ENCODE data around the gene APCDD1.
"Not testable (repeated sequence)": the region's sequence is repeated elsewhere in the genome, so short reads cannot be mapped to it uniquely, and the experiment has no call there.

APCDD1 gene

DNA sequence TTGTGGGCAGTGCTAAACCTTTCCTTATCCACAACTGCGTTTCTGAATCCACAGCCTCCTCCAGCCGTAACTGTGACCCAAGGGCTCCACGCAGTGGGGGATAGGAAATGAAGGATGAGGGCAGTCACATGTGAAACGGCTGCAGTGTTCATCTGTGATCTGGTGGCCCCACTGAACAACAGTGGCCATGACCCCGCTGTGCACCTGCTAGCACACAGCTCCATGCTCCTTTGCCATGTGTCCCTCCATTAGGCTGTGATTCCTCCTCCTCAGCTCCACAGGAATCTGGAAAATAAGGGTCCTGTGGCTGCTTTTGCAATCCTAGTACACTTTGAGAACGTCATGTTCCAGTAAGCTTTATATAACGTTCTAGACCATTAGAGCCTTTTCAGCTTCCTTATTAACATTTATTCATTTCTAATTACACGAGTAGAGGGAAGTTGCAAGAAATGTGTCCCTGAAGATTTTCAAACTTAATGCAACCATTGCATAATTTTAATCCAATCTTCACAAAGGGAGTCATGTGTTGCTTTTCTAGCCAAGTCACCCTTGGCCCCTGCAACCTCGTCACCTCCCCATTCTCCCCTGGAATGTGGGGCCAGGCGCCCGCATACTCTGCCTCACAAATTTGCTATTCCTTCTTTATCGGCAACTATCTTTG is 64.3 kb downstream of the APCDD1 start:
- no peak overlapping the region for H3K4me3 ChIP-seq (ENCODE audit: low read length)
- DNase-seq (ENCODE audit: low read depth, low spot score) = no peak

DNA sequence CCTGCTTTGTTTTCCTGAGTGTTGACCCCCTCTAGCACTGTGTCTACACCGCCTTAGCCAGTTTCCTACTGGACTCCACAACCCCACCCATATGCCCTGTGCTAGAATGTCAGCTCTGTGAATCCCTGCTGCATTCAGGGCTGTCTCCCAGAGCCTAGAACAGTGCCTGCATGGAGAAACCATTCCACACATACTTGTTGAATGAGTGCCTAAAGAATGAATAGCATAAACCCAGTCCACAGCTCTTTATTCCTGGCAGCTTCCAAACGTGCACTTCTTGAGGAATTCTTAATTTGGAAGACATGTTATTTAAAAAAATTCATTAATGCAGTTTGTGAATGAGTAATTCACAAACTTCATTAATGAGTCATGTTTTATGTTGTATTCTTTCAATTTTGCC is 64.9 kb downstream of the APCDD1 start:
- no peak overlapping the region for H3K4me3 ChIP-seq (ENCODE audit: low read length)
- DNase-seq (ENCODE audit: low read depth, low spot score) = no peak

DNA sequence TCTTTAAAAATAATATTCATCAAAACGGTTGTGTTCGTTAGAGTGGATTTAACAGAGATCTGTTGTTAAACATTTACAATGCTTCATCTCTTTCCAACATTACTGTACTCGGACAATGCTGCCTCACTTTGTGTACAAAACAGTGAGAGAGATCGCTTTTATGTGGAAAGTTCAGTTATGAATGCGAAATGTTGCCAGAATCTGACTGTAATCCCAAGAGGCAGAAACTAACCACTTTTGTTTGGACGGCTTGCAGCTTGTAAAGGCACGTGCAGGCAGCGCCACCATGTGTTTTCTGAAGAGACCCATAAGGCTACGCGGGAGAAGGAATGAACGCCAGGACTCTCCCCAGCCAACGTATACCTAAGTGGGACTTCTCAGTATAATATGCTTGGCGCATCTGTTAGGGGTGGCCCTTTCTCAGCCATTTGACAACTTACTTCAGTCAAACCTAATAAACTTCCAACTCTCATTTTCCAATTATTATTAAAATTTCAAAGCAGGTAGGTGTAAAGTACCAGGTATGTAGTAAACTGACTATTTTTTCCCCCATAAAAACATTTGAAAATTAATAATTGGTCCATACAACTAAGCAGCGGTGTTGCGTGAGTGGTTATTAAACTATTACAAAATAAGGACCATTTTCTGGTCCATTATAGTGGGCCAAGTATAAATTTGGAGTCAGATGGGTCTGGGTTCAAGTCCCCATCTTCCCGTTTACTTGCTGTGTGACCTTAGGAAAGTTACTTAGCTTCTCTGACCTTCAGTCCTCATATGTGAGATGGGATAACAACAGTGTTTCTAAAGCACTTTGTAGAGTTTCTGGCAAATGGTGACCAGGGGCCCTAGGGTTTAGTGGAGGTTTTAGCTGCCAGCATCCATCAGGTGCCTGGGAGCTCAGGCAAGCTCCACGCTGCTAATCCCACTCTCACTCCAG is 65.8 kb downstream of the APCDD1 start:
- DNase-seq (ENCODE audit: low read depth, low spot score) = peak; percentile 84
- H3K4me3 ChIP-seq (ENCODE audit: low read length) = peak overlapping the region; percentile 13

DNA sequence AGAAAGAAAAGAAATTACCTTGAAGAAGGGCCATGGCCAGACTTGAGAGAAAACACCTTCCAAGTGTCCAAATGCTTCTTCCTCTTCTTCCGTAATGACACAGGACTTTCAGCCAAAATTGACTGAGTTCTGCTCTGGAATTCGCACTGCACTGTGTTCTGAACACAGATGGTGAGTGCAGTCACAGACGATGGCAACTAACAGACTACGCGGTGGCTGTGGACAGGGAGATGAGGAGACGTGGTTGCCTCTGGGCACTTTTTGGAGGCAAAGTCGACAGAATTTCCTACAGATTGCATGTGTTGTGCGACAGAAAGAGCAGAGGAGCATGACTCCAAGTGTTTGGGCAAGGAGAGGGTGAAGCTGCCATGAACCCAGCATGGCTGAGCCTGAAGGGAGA is 67.1 kb downstream of the APCDD1 start:
- DNase-seq (ENCODE audit: low read depth, low spot score) = no peak
- no peak overlapping the region for H3K4me3 ChIP-seq (ENCODE audit: low read length)

DNA sequence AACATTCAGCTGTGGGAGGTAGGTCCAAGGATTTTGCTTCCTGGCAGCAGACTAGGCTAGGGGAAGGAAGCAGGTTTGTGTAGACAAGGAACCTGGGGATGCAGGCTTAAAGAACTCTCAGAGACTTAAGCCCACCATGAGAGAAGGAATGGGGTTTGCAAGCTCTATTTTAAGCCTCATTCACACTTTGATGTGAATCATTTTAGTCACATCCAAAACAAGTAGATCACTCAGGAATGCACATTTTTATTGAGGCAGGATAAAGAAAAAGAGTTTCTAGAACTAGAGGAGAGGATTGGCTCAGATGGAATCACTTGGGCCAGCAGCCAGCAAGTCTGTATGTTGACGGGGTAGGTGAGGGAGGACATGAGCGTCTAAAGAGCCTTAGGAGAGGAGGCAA is 68.1 kb downstream of the APCDD1 start:
- H3K4me3 ChIP-seq (ENCODE audit: low read length) = no peak overlapping the region
- no peak for DNase-seq (ENCODE audit: low read depth, low spot score)

DNA sequence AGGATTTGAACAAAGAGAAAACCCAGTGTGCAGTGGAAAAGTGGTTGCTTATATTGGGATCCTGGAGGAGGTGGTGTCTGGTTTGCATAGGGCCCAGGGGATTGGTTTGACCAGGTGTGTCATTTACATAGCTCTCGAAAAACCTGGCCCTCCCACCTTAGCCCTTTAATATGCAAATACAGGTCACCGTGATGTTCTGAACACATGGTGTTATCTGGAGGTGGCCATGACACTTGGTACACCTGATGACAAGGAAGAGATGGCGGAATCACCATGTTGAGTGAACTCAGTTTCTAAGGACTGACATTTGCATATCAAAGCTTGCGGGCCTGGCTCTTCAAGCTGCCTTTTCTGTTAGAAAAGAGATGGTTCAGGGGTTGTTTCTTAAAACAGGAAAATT is 69.1 kb downstream of the APCDD1 start:
- DNase-seq (ENCODE audit: low read depth, low spot score) = no peak
- H3K4me3 ChIP-seq (ENCODE audit: low read length) = no peak overlapping the region

DNA sequence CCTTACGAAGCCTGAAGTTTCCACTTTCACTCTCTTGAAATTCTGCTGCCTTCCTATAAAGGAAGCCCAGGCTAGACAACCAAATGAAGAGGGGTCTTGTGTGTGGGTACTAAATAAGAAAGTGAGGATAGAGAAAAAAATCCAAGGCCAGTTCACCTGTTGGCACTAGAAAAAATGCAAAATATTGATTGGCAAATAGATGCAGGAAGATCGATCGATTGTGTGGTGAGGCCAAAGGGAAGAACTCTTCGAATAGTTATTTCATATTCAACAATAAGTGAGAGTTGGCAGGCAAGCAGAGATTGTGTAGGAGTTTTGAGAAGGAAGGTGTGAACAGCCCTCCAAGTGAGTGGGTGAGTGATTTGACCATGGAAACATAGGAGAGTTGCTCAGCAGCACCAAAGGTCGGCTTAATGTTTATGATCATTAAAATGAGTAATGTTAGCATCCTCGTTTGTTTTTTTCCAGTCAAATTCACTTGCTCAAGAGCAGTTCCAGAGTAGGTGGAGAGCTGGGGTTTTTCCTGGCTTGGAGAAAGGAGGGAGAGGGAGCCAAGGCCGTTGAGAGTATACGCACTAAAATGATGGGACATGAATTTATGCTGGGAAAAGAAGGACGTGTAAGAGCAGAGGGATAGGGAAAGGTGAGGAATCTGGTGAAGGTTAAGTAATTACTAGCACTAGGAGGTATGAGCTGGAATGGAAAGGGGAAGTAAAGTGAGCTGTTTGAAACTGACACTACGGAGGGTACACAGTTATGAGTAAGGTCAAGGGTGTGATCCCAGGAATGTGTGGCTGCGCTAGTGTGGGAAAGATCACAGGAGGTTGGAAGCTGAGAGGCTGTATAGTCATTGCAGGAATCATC is 70.3 kb downstream of the APCDD1 start:
- no peak overlapping the region for H3K4me3 ChIP-seq (ENCODE audit: low read length)
- no peak for DNase-seq (ENCODE audit: low read depth, low spot score)

DNA sequence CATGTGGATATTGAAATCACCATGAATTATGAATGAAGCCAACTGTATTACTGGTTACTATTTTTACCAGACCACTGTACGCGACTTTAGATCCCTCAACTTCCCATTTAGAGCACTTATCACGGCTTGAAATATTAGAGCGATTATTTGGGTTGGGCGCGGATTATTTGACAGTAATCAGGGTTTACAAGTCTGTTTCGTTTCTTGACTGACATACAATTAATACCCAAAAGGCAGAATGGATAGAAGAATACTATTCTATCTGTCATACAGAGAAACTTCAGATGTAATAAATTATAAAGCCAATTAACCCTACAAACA is 70.9 kb downstream of the APCDD1 start:
- peak overlapping the region; percentile 90 for H3K4me3 ChIP-seq (ENCODE audit: low read length)
- DNase-seq (ENCODE audit: low read depth, low spot score) = no peak

DNA sequence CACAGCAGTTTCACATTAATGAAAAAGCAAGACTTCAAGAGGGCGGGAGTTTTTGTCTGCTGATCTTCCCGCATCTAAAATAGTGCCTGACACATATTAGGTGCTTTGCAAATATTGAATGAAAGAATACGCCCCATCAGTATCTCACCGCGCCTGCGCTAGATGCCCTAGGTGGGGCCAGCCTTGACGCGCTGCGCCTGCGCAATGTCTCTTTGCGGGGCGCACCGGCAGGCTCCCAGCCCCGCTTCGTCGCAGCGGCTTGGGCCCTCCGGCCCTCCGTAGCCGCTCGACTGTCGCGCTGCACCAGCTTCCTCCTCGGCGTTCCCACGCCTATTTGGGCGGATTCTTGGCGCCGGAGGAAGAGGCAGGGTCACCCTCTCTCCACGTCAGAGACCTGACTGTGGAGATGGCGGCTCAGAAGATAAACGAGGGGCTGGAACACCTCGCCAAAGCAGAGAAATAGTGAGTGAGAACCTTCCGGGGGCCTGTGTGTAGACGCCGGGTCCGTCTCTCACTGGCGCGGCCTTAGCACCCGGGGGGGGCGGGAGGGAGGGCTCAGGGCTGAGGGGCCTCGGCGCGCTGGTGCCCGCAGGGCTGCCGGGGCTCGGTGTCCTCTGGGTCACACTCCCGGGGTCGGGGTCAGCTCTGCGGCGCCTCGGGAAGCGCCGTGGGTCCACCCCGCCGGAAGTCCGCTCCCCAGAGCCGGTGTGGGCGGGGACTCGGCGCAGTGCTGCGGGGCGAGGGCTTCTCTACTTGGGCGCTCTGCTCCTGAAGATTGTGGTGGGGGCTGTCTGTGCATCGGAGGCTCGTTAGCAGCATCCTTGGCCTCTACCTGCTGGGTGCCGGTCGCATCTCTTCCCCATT is 71.5 kb downstream of the APCDD1 start, which contains the start of gene NAPG:
Gene NAPG (plus strand): TSS at position 331 of the 864 bp plus-strand sequence. CDS start 76 bp downstream, at position 407.
- H3K4me3 ChIP-seq (ENCODE audit: low read length) = peak within 1 kb of the TSS; percentile 90
- DNase-seq (ENCODE audit: low read depth, low spot score) = peak; percentile 92

DNA sequence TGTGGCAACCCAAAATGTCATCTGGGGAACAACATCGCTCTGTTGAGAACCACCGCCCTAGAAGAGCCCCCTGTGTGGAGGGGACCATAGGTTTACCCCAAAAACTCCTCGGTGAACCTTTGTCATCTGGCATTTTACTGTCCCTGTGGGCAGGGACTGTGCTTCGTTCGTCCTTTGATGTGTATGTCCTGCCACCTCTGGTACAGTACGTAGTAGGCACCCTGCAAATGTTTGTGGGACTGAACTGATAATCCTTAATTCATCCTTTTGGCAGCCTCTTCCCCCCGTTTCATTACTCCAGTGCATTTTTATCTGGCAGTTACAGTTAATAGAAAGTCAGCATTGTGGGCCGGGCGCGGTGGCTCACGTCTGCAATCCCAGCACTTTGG is 72.1 kb downstream of the APCDD1 start:
- DNase-seq (ENCODE audit: low read depth, low spot score) = no peak
- peak overlapping the region; percentile 90 for H3K4me3 ChIP-seq (ENCODE audit: low read length)

DNA sequence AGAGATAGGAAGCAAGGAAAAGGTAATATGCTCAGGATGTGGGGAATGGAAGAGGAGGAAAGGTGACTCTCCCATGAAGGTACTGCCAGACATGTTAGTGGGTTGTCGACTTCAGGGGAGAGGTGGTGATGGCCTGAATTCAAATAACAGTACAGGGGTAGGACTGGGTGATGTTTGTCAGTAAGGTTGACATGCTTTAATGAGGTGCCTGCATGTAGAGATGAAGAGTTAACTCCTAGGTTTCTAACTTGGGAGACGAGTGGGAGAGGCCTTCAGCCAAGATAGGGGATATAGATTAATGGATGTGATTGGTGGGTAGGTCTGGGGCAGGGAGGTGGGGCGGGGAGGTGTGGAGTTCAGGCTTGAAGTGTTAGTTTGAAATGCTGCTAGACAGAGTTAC is 74.0 kb downstream of the APCDD1 start:
- DNase-seq (ENCODE audit: low read depth, low spot score) = no peak

DNA sequence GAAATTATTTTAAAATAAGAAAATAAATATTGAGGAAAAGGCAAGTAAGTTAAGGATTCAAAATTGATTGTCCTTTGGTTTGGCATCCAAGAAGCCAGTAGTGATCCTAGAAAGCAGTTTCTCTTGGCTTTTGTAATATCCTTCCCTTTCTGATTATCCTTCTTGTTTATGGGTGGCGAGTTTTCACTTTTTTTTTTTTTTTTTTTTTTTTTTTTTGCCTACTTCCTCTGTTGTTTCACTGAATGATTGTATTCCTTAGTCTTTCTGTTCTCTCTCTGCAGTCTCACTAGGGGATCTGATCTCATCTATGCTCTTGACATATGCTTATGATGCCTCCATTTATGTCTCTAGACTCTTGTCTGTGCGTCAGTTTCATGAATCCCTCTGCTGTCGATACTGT is 75.6 kb downstream of the APCDD1 start:
- no peak overlapping the region for H3K4me3 ChIP-seq (ENCODE audit: low read length)
- no peak for DNase-seq (ENCODE audit: low read depth, low spot score)

More for the DNA sequence above, 74.0 kb downstream of the APCDD1 start:
- no peak overlapping the region for H3K4me3 ChIP-seq (ENCODE audit: low read length)

DNA sequence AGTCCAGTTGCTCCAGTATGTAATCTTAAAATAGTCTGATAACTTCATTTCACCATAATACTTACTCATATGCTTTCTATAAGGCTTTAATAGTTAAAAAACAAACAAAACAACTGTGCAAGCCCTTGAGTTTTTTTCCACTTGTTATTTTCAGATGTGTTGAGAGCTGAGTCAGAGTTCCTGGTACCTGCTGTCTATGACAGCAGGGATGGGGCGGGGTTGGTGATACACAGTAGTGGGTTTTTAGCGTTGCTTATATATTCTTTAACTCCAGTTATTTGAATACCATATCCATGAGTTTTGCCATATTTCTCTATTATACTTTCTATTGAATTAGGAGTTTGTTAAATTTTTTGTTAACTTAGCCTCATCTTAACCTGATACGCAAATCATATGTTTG is 76.4 kb downstream of the APCDD1 start:
- no peak overlapping the region for H3K4me3 ChIP-seq (ENCODE audit: low read length)
- no peak for DNase-seq (ENCODE audit: low read depth, low spot score)

DNA sequence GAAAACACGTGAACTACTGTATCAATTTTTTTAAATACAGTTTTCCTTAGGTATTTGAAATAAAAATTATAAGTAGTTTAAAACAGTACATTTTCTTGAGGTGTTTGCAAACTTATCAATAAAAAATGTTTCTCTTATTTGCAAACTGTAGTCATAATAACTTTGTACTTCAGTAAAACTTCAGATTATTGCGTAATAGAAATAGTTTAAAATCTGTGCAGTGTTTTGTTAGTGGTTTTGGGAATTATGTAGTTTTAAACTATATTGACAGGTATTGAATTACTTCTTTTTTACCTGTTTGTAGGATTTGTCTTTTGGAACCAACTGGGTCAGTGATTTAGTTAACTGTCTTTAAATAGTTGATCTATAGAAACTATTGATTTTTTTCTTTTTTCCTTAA is 78.7 kb downstream of the APCDD1 start:
- no peak for DNase-seq (ENCODE audit: low read depth, low spot score)

DNA sequence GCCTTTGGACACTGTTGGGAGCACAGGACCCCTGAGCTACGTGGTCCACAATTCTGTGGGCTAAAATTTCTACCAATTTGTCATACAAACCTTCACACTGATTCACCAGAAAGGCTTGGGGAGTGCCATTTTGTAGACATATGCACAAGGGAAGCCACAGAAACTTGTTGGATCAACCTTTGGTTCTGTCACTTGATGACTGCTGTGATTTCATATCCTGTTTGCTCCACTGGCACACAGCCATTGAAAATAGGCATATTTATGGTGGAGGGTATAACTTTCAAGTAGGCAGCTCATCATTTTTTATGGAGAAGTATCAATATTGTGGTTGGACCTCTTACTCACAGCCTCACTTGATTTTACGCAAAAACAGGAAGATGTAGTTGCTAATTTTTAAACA is 81.8 kb downstream of the APCDD1 start:
- no peak overlapping the region for H3K4me3 ChIP-seq (ENCODE audit: low read length)
- DNase-seq (ENCODE audit: low read depth, low spot score) = no peak

More for the DNA sequence above, 78.7 kb downstream of the APCDD1 start:
- no peak overlapping the region for H3K4me3 ChIP-seq (ENCODE audit: low read length)

DNA sequence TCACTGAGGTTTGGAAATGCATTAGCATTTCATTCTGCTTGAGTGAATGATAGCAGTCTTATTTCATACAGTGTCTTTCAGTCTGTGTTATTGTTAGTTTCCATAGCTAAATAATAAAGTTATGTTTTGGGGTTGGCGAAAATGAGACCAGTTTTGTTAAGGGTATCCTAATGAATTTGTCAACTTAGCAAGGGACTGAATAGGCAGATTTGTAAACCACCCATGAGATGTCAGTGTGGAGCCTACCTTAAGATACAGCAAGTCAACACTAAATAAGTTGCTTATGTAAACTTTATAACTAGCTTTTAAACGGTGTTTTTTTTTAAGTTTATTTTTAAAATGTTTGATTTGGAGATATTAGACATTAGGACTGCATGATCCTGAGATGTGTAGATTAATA is 83.3 kb downstream of the APCDD1 start:
- no peak overlapping the region for H3K4me3 ChIP-seq (ENCODE audit: low read length)

DNA sequence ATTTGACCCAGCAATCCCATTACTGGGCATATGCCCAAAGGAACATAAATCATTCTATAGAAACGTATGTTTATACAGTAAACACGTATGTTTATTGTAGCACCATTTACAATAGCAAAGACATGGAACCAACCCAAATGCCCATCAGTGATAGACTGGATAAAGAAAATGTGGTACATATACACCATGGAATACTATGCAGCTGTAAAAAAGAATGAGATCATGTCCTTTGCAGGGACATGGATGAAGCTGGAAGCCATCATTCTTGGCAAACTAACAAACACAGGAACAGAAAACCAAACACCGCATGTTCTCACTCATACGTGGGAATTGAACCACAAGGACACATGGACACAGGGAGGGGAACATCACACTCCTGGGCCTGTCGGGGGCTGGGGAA is 84.7 kb downstream of the APCDD1 start:
- DNase-seq (ENCODE audit: low read depth, low spot score); H3K4me3 ChIP-seq (ENCODE audit: low read length): not testable (repeated sequence)

More for the DNA sequence above, 83.3 kb downstream of the APCDD1 start:
- no peak for DNase-seq (ENCODE audit: low read depth, low spot score)
